ENCODE results near the gene ASB4. TPM values are rescaled to one million over a fixed set of nuclear protein-coding genes. Genes with fewer than 3 reads are reported as not detected.

ASB4 gene
- total and polyA plus RNA-seq, 10 donors = 0.03 TPM; not detected in 9

DNA sequence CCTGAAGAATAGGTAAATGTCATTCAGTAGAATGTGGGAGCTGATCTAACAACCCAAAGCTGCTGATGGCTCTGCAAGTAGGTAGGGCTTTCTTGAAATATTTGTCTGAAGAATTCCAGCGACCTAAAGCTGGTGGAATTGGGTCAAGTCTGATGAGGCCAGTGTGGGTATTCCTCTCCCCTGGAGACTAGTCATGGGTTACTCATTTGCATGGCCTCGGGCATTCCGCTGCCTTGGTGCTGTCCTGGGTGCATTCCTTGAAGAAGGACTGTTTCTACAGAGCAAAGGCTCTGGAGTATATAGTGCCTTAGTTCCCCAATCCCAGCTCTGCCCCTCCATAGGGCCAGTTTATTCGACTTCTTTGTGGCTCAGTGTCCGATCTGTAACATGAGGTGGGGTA lies 91.4 kb downstream of the ASB4 start:
- H3K27me3 ChIP-seq (replicated peaks in 1 of 7) = no peaks in the 10 kb centered on the region
- no peak overlapping the region for H3K4me3 ChIP-seq
- DNase-seq = no peak
- 75 to 85% (median 78%) methylated on average over 5 of the region's 5 CpGs for WGBS, 5 donors
- no peaks in the 10 kb centered on the region for H3K36me3 ChIP-seq
- H3K9me3 ChIP-seq = peaks cover 0 to 12% (median 0%) of the 10 kb centered on the region in 8 donors
- intact Hi-C loops (cut with DNase I; ENCODE audit: low total_unique reads) = no loop called here
- no peak overlapping the region for H3K27ac ChIP-seq
- H3K4me1 ChIP-seq = no peaks in the 10 kb centered on the region
- TF ChIP-seq, protein P1, sequence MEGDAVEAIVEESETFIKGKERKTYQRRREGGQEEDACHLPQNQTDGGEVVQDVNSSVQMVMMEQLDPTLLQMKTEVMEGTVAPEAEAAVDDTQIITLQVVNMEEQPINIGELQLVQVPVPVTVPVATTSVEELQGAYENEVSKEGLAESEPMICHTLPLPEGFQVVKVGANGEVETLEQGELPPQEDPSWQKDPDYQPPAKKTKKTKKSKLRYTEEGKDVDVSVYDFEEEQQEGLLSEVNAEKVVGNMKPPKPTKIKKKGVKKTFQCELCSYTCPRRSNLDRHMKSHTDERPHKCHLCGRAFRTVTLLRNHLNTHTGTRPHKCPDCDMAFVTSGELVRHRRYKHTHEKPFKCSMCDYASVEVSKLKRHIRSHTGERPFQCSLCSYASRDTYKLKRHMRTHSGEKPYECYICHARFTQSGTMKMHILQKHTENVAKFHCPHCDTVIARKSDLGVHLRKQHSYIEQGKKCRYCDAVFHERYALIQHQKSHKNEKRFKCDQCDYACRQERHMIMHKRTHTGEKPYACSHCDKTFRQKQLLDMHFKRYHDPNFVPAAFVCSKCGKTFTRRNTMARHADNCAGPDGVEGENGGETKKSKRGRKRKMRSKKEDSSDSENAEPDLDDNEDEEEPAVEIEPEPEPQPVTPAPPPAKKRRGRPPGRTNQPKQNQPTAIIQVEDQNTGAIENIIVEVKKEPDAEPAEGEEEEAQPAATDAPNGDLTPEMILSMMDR (IDR thresholded peaks at IDR 0.05 in 8 of 11, conservative IDR thresholded peaks at IDR 0.05 in 3 of 11) = no peak
- TF ChIP-seq POLR2AphosphoS5 (IDR thresholded peaks at IDR 0.05) (no peak), POLR2A (IDR thresholded peaks at IDR 0.05) (no peak)

DNA sequence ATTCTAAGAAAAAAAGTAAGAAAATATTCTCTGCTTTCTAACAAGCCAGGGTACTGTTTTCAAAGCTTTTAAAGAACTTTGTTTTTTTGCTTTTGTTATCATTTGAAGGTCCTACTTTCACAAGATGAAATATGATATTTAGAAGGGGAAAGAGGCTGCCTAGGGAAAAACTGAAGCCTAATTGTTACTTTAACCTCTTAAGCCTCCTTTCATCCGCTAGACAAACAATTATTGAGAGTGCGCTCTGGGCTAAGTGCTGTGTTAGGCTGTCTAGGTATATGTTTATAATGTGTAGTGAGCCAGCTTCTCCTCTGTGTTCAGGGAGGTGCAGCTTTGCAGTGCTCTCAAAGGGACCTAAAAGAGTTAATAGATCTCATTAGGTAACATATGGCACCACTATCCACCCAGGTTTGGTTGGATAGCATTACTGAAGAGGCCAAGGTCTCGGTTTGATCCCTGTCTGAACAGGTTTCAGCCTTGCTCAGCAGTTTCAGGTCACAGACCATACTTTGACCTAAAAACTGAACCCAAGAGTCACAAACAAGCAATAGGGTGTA lies 92.6 kb downstream of the ASB4 start:
- no peaks in the 10 kb centered on the region for H3K4me1 ChIP-seq
- intact Hi-C loops (cut with DNase I; ENCODE audit: low total_unique reads) = no loop called here
- DNase-seq = no peak
- H3K4me3 ChIP-seq = no peak overlapping the region
- peaks cover 0 to 6% (median 0%) of the 10 kb centered on the region in 8 donors for H3K9me3 ChIP-seq
- peaks cover 0 to 6% (median 0%) of the 10 kb centered on the region in 6 donors for H3K36me3 ChIP-seq
- H3K27me3 ChIP-seq (replicated peaks in 1 of 7) = no peaks in the 10 kb centered on the region
- H3K27ac ChIP-seq = no peak overlapping the region
- 64 to 84% (median 81%) methylated on average over 3 of the region's 3 CpGs for WGBS, 5 donors
- no peak for TF ChIP-seq POLR2A (IDR thresholded peaks at IDR 0.05)
- TF ChIP-seq, protein P1 (IDR thresholded peaks at IDR 0.05 in 8 of 11, conservative IDR thresholded peaks at IDR 0.05 in 3 of 11) = no peak
- no peak for TF ChIP-seq POLR2AphosphoS5 (IDR thresholded peaks at IDR 0.05)

DNA sequence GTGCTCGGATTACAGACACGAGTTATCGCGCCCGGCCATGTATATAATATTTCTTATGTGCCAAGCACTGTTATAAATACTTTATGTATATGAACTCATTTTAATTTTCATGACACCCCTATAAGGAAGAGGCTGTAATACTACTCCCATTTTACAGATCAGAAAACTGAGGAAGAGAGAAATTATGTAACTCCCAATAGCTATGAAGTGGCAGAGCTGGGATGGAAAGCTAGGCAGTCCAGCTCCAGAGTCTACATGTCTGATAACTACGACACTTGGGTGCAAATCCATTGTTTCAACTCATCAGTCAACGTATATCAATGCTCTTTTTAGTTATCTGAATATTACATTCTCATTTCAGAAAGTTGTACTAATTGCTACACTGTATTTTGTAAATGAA lies 93.6 kb downstream of the ASB4 start:
- Histone ChIP-seq H3K27ac (no peak overlapping the region), H3K9me3 (no peaks in the 10 kb centered on the region), H3K4me1 (no peaks in the 10 kb centered on the region), H3K36me3 (peaks cover 0 to 16% (median 3%) of the 10 kb centered on the region in 6 donors), H3K27me3 (replicated peaks in 1 of 7) (no peaks in the 10 kb centered on the region), H3K4me3 (no peak overlapping the region)
- no peak for DNase-seq
- WGBS, 5 donors = 87 to 95% (median 91%) methylated on average over 7 of the region's 7 CpGs
- intact Hi-C loops (cut with DNase I; ENCODE audit: low total_unique reads) = no loop called here
- TF ChIP-seq, protein P1 (IDR thresholded peaks at IDR 0.05 in 8 of 11, conservative IDR thresholded peaks at IDR 0.05 in 3 of 11) = no peak
- TF ChIP-seq POLR2A (IDR thresholded peaks at IDR 0.05) (no peak), POLR2AphosphoS5 (IDR thresholded peaks at IDR 0.05) (no peak)

DNA sequence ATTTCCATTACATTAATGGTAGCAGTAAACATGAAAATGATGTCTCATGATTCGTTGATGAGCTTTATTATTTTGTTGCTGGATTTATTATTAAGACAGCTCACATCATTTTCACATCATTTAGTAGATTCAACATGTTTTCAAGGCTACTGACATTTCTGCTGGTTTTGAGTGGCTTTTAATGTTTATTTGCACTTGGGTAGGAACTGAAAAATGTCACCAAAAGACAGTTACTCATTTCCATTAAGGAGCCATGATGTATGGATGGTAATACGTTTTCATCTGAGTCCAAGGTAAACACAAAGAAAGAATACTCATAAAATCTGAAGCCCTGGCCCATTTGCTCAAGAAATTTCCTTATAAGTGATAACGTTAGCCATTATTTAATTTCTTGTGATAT lies 95.7 kb downstream of the ASB4 start:
- Histone ChIP-seq H3K27me3 (replicated peaks in 1 of 7) (no peaks in the 10 kb centered on the region), H3K36me3 (peaks cover 0 to 37% (median 16%) of the 10 kb centered on the region in 6 donors), H3K4me3 (no peak overlapping the region), H3K27ac (no peak overlapping the region), H3K4me1 (peaks cover 0 to 3% (median under 1%) of the 10 kb centered on the region in 6 donors), H3K9me3 (no peaks in the 10 kb centered on the region)
- intact Hi-C loops (cut with DNase I; ENCODE audit: low total_unique reads) = no loop called here
- DNase-seq = no peak
- TF ChIP-seq, protein P1 (IDR thresholded peaks at IDR 0.05 in 8 of 11, conservative IDR thresholded peaks at IDR 0.05 in 3 of 11) = no peak
- TF ChIP-seq POLR2A (IDR thresholded peaks at IDR 0.05) = no peak
- no peak for TF ChIP-seq POLR2AphosphoS5 (IDR thresholded peaks at IDR 0.05)
- 52 to 82% (median 60%) methylated on average over 3 of the region's 3 CpGs for WGBS, 5 donors

Data from spleen (tissue), 11 donors.